CD4-positive, alpha-beta T cell treated with Interleukin-17A for 4 hours (primary cell): ENCODE measurements around the gene SCN4A.
"Not testable (repeated sequence)": the region's sequence is repeated elsewhere in the genome, so short reads cannot be mapped to it uniquely, and the experiment has no call there.

Experiments used
- DNase-seq: peaks from one replicate; pipeline ENCODE4 v3.0.0-alpha.2; 2020; ENCODE audit warnings: mixed read lengths

The SCN4A gene

GRCh38 chr17:63932721-63933120 lies 40.0 kb downstream of the SCN4A start:
- DNase-seq: no peak

- peak; percentile 60 for DNase-seq
Observed at GRCh38 chr17:63931981-63932561, 40.6 kb downstream of the SCN4A start, which contains the start of gene CD79B. CD79B (minus strand) TSS chr17:63932331; CDS start chr17:63932261, 70 bp downstream.

GRCh38 chr17:63930951-63931575 lies 41.7 kb downstream of the SCN4A start:
- peak; percentile 82 for DNase-seq

GRCh38 chr17:63929860-63930766 lies 42.6 kb downstream of the SCN4A start:
- DNase-seq: no peak

GRCh38 chr17:63928966-63929695 lies 43.6 kb downstream of the SCN4A start:
- no peak for DNase-seq

- no peak for DNase-seq
Observed at GRCh38 chr17:63928172-63928666, 44.5 kb downstream of the SCN4A start.

GRCh38 chr17:63927464-63928171 lies 45.1 kb downstream of the SCN4A start:
- DNase-seq: no peak

- DNase-seq: no peak
Observed at GRCh38 chr17:63926164-63926563, 46.6 kb downstream of the SCN4A start.

- DNase-seq: no peak
Observed at GRCh38 chr17:63925615-63926014, 47.1 kb downstream of the SCN4A start.

- not testable (repeated sequence) for DNase-seq
Observed at GRCh38 chr17:63922402-63922801, 50.3 kb downstream of the SCN4A start.

- not testable (repeated sequence) for DNase-seq
Observed at GRCh38 chr17:63920779-63921178, 51.9 kb downstream of the SCN4A start.

- DNase-seq: not testable (repeated sequence)
Observed at GRCh38 chr17:63920050-63920449, 52.7 kb downstream of the SCN4A start.

- DNase-seq: peak; percentile 81
Observed at GRCh38 chr17:63919311-63919723, 53.4 kb downstream of the SCN4A start.

- not testable (repeated sequence) for DNase-seq
Observed at GRCh38 chr17:63918789-63919305, 53.9 kb downstream of the SCN4A start, which contains the start of gene GH1. GH1 (minus strand) TSS chr17:63918839; CDS start chr17:63918776, 63 bp downstream.

GRCh38 chr17:63918305-63918704 lies 54.4 kb downstream of the SCN4A start:
- DNase-seq: no peak

- no peak for DNase-seq
Observed at GRCh38 chr17:63917646-63918045, 55.1 kb downstream of the SCN4A start.

GRCh38 chr17:63917206-63917605 lies 55.5 kb downstream of the SCN4A start:
- not testable (repeated sequence) for DNase-seq

GRCh38 chr17:63916566-63917185 lies 56.0 kb downstream of the SCN4A start:
- no peak for DNase-seq

GRCh38 chr17:63915753-63916152 lies 57.0 kb downstream of the SCN4A start:
- not testable (repeated sequence) for DNase-seq

- no peak for DNase-seq
Observed at GRCh38 chr17:63914471-63914870, 58.2 kb downstream of the SCN4A start.

- DNase-seq: peak; percentile 73
Observed at GRCh38 chr17:63911657-63912100, 61.0 kb downstream of the SCN4A start.
